Hepatic stellate cell (primary cell): ENCODE results near the gene C2CD2.
"Not testable (repeated sequence)": the region's sequence is repeated elsewhere in the genome, so short reads cannot be mapped to it uniquely, and the experiment has no call there.

ENCODE experiments used
- DNase-seq: peaks from one replicate; pipeline ENCODE4 v3.0.0; 2011; ENCODE audit warnings: low spot score

Gene C2CD2

DNA sequence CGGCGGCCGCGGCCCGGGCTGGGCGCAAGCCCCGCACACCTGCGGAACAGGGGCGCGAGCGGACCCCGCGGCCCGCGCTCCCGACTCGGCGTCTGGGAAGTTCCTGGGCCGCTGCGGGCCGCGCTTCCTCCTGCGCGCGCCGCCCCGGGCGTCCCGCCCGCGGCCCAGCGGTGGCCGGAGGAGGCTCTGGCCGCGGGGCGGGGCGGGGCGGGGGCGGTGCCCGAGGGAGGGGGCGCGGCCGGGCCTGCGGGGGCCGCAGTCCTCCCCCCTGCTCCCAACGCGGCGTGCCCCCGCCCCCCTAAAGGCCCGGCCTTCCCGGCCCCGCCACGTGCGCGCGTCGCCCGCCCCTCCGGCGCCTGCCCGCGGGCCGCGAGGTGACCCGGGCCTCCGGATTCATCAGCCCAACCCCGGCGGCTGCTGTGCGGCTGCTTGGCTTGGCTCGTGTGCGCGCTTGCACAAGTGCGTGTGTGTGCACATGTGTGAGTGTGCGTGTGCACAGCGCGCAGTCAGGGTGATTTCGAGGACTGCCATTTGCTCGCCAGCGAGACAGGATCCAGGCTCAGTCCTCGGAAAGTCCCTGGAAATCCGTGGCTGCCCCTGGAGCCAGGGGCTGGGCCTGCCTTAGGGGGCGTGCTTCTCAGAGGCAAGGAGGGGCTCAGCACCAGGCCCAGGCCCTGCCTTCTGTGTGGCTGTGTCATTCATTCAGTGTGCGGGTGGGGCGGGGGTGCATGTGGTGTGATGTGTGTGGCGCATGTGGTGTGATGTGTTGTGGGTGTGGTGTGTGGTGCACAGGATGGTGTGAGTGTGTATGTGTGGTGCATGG lies at the start of gene C2CD2:
C2CD2 (minus strand) TSS at position 188 of the 823 bp plus-strand sequence. CDS start 370 bp downstream, outside the sequence.
- DNase-seq: peak; percentile 90

- no peak for DNase-seq
Measured at GRCh38 chr21:42003051-42003461, 49.2 kb upstream of the C2CD2 start.

DNA sequence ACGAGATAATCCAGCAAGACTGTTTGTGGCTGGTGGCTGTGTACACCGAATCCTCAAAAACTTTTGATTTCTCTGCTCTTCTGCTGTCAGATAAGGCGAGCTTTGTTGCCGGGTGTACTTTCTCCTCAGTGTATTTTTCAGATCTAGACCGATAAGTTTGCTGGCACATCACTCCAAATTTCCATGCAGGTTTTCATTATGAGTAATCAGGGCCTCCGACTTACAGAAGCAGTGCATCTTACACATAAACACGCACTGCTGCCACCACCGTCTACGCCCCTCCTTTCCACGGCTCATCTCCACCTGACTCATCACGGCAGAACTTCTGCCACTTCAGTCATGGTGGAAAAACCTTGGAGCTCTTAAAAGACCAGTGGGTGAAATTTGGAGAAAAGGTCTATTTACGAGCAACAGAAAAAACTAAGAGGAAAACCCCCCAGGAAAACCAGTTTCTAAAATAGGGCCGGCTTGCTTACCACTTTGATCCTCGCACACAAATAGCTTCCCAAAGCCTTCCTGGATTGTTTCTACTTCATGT lies 48.7 kb upstream of the C2CD2 start:
- DNase-seq: peak; percentile 28

DNA sequence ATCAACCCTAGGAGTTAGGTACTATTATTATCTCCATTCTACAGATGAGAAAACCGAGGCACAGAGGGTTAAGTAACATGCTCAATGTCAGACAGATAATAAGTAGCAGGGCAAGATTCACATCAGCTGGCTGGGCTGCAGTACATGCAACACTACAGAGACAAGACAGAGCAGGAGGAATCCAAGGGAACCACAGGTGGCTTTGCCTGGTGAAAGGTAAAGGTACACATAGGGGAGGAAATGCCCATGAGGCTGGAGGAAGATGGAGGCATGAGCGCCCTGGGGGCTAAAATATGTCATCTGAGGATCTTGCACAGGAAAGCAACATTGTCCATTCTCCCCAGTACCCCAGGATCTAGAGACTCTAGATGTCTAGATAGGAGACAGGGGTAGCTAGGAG lies 48.0 kb upstream of the C2CD2 start:
- no peak for DNase-seq

DNA sequence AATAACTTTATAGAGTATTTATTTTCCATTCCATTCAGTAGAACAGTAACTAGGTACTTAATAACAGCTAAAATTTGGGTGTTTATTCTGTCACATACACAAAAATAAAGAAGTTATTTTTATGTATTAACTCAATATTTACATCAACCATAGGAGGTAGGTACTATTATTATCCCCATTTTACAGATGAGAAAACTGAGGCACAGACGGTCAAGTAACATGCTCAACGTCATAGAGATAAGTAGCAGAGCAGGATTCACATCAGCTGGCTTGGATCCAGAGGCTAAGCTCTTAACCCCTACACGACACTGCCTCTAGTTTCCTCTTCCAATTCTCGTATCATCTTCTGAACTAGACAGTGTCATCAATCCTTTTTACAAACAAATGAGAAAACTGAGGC lies 47.1 kb upstream of the C2CD2 start:
- no peak for DNase-seq

DNA sequence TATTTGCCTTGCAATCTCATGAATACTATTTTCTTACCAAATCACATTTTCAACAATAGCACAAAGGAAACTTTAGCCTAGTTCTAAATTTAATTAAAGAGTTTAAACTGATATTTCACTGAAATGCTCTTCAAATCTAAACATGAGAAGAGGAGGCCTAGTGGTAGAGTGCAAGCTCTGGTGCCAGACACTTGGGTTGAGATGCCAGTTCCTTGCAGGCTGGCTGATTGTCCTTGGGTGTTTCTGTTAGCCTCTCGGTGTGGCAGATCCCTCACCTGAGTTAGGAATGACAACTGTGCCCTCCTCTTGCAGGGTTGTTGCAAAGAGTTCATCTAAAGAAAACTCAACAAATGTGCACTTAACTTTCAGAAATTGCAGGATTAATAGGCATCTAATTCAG lies 43.8 kb upstream of the C2CD2 start:
- DNase-seq: no peak

GRCh38 chr21:41995577-41995976 lies 41.8 kb upstream of the C2CD2 start:
- DNase-seq: no peak

GRCh38 chr21:41994613-41995012 lies 40.8 kb upstream of the C2CD2 start:
- not testable (repeated sequence) for DNase-seq

DNA sequence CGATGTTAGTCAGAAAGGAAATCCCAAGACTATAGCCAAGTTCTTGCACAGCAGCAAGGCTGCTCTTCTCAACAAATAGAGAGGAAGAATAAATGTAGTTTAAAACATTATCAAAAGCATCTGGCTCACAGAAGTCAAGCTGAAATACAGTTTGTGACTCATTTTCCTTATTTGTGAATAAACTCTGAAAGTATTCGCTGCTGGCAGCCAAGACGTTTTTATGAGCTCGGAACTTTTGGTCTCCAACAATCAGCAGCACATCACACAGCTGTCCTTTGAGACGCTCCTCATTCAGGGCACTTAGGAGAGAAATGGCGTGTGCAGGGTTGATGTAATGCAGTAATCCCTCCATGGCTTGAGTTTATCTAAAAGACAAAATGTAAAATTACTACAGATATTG lies 39.9 kb upstream of the C2CD2 start:
- no peak for DNase-seq

- no peak for DNase-seq
Measured at GRCh38 chr21:41992576-41992975, 38.8 kb upstream of the C2CD2 start.

DNA sequence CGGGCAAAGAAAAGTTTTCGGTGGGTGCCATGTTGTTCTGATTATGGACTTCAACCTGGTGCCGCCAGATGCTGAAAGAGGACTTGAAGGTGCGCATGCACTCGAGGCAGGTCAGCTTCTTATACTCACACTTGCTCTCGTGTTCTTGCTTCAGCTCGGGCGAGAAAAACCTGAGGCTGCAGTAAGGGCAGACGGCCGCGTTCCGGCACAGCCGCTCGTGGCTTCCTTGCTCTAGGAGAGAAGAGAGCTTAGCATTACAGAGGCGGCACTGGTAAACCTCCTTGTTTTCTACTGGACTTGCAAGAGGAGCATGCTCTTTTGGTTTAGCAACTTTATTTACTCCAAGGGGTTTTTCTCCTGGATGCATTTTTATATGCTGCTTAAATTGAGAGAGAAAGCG lies 37.8 kb upstream of the C2CD2 start:
- no peak for DNase-seq

DNA sequence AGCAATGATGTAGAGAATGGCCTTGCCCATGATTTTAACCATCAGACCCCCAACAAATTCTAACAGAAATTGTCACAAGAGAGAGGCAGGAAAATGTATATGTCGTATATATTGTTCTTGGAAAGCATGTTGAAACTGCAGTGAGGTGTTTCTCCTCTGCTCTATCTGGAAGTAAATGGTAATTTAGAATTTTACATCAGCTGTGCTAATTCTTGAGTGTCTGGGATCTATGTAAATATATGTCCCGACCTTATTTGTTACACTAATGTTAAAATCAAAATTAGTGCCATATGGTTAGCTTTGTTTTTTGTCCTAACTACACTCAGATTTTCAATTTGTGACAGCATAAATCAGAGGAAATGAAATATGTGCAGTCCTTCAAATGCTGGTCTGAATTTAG lies 35.9 kb upstream of the C2CD2 start:
- no peak for DNase-seq

- DNase-seq: no peak
Measured at GRCh38 chr21:41987310-41987709, 33.5 kb upstream of the C2CD2 start.

DNA sequence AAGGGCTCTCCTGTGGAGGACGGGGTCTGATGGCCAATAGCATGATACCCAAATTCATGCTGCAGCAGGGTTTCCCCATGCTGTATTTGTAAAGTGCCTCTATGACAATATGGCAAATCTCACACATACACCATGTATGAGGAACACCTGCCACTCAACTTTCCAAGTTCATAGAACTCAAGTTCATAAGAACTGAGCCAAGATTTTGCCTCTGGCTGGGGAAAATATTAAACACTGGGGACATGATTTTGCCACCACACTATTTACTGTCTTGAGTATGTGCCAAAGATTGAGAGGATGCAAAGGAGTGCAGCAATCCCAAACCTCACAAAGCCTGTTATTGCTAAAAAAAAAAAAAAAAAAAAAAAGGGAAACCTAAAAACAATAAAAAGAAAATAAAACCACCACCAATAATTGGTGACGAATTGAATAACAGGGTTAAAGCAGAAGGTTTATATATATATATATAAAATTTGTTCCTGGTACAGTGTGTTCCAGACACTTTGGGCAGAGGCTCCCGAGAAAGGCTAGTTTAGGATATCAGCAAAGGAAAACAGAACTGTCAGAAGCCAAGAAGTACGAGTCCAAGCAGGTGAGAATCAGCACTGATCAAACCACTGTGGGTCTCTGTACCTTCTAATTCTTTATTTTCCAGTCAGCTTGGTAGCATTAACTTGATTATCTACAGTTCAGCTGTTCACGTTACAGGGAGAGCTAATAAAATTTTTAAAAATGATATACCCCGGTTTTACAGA lies 32.0 kb upstream of the C2CD2 start:
- no peak for DNase-seq

GRCh38 chr21:41983229-41983628 lies 29.4 kb upstream of the C2CD2 start:
- no peak for DNase-seq

- no peak for DNase-seq
Measured at GRCh38 chr21:41980561-41980960, 26.7 kb upstream of the C2CD2 start.

GRCh38 chr21:41979751-41980369 lies 26.0 kb upstream of the C2CD2 start:
- no peak for DNase-seq

GRCh38 chr21:41979335-41979734 lies 25.5 kb upstream of the C2CD2 start:
- no peak for DNase-seq

DNA sequence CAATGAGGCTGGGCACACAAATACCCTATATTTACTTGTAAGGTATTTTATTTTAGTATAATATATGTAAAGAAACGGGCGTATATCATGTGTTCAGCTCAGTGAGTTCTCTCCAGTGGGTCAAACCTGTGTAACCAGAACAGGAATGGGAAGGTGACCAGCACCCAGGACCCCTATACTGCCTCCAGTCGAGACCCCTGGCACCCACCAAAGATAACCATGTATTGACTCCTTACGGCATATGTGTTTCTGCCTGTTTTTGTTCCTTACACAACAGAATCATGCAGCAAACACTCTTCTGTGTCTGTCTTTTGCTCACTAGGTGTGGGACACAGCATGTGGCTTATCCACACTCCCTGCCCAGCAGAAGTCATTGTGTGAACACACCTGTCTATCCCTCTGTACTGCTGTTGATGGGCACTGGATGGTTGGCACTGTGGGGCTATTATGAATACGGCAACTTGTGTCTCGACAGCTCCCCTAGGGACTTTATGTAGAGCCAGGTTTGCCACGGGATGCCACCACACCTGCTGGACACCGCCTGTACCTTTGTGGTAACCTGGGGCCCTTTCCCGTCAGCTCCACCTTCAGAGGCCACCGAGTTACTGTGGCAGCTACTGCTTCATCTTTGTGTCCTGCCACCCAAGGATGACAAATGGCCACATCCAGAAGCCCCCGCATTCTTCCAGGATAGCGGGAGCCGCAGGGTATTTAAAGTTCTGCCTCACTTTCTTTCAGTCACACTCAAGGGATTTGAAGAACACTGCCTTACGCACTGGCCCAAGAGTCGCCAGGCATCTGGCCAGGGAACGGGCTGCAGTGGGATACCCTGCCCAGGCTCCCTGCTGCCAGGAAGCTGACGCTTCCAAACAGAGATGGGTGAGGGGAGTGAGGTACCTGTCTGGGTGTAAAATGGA lies 23.5 kb upstream of the C2CD2 start:
- DNase-seq: no peak

DNA sequence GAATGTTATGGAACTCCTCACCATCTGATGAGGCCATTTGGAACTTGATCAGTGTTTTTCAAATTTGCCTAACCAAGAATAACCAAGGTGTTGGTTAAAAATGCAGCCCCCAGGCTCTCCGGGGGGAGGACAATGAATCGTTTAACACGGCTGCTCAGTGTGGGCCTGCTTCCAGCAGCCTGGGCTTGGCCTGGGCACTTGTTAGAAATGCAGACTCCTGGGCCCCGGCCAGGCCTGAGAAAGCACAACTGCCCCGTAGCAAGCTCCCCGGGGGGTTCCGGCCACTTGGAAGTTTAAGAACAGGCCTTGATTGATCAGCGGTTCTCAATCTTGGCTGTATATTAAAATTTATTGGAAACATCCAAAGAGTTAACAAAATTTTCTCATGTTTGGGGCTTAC lies 22.8 kb upstream of the C2CD2 start:
- DNase-seq: no peak

DNA sequence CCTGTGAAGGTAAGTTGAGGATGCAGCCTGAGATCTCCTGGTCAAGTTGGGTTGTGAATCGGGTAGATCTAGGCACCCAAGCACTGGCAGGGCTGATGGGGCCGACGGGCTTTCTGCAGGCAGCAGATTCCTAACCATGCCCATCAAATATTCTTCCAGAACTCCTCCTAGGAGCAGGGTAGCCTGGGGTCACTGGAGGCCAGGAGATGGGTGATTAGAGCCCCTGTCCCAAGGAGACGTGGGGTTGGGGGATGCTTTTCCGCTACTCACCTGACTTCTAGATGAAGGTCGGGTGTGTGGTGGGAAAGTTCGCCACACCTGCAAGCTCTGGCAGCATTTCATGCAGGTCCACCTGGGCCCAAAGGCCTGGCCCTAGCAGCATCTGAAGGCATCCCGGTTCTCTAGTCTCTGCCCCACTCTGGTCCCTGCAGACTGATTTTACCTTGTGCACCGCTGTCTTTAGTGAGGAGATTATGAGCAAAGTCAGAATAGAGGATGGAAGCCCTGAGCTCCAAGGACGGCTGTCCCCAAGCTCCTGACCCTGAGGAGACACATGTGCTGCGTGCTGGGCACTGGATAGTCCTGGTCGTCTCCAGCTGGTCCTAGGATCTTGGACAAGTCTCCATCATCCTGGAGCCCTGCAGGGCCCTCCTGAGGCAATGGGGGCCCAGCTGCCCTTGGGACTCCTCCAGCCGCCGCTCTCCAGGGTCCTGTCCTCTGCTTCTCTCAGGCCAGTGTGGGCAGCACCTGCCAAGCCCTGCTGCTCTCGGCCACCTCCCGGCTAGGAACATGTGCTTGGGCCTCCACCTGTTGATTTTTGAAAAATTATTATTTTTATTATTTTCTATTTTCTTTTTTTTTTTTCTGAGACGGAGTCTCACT lies 21.8 kb upstream of the C2CD2 start:
- DNase-seq: no peak
